HG03045 (cell line): ENCODE data around the gene SH3BP5L.
"Not testable (repeated sequence)": the region's sequence is repeated elsewhere in the genome, so short reads cannot be mapped to it uniquely, and the experiment has no call there.

Experiments used
- ATAC-seq: cut with Tn5 transposase; IDR thresholded peaks from one replicate; pipeline ENCODE4 v1.9.1; 2021; ENCODE audit warnings: mild to moderate bottlenecking, moderate library complexity; ENCODE audit not compliant: unreplicated experiment

The SH3BP5L gene

DNA sequence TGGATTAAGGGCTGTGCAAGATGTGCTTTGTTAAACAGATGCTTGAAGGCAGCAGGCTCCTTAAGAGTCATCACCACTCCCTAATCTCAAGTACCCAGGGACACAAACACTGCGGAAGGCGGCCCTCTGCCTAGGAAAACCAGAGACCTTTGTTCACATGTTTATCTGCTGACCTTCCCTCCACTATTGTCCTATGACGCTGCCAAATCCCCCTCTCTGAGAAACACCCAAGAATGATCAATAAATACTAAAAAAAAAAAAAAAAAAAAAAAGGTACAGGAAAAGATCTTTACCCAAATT, 5.0 kb upstream of the SH3BP5L start:
- ATAC-seq = not testable (repeated sequence)

DNA sequence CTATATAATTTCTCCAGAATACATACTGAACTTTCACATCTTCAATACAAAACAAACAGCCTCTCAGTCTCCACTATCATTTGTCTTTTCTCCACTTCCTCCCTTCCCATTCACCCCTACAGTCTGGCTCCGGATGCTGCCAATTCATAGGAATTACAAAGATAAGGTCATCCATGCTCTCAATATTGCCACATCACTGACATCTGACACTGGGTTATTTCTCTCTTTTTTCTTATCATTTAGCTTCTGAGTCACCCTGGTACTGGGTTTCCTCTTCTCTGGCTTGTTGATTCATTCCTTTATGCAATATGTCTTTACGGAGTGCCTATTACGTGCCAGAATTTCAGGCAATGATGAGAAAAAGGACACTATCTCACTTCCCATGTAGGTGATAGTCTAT, 3.1 kb upstream of the SH3BP5L start:
- ATAC-seq = no peak

DNA sequence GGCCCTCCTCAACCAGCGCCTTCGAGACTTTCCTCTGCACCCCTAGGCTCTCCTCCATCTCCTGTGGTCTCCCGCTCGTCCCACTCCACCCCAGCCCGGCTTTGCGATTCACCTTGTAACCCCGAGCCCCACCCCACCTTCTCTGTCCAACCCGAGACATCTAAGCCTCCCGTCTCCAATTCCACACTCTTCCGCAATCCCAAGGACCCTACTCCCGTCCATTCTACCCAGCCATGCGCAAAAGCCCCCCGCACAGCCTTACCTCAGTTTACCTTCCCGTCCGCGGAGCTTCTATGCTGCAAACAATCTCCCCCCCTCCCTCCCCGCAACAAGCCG, 174 bp downstream of the SH3BP5L start:
- peak; percentile 4 for ATAC-seq

DNA sequence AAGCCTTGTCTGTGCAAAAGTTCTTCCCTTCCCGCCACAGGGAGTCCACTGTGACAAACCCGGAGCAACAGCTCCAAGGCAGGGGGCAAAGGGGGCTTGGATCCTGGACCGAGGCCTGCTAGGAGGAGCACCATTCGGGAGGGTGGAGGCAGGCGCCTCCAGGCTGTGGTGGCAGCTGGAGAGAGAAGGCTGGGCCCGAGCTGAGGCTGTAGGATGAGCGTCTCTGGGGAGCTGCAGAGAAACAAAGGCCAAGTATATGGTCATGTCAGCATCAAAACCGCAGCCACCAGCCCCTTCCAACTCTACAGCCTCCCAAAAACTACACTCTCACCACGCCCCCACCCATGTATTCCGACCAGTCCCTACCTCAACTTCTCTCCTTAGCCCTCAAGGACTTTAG, 579 bp downstream of the SH3BP5L start:
- no peak for ATAC-seq

DNA sequence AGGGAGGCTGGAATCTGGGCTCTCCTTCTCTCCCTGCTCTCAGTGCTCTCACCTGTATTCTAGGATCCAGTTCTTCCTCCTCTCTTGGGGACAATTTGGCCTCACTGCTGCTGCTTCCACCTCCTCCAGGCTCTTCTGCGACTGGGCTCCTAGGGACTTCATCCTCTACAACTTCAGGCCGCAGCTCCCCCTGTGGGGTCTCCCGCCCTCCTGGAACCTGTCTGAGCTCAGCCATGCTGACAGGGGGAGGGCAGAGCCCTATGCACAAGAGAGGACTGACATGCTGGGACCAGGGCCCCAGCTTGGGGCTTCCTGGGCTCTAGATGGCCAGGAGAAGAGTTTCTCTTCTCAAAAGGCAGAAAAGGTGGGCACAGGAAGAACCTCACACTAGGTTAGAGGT, 1.0 kb downstream of the SH3BP5L start:
- ATAC-seq = no peak

DNA sequence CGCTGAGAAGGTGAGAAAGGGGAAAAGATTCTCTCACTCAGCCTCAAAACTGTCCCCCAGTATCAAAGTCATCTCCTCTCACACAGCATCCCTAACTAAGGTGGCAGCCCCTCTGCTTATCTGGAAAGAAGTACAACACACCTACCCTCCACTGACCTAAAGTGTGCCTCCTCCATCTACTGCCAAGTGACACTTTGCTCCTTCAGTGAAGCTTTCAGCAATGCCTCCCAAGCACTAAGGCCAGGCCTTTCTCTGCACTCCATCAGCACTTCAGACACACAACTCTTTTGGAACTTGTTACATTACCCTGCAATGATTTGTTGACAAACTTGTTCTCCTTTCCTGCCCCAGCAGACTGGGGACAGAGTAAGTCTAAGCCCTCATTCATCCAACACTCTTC, 1.4 kb downstream of the SH3BP5L start:
- ATAC-seq = no peak

DNA sequence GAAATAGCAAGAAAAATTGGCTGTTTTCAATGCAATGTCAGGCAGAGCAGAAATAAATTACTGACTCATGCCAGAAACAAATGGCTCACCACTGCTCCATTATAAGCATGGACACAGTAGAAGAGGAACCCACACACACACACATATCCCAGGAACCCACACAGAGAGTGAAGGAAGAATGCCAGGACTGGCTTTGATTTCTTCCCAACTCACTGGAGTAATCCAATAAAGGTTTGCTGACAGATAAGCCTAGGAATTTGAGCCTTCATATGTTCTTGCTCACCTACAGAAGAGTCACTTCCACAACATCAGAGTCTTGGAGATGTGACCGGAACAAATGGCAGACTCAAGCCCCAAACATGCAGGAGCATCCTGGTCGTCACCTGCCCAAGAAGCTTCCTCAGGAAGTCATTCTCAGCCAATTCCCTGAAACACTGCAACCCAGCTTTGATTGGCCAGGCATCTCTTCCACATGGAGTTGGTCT, 2.2 kb downstream of the SH3BP5L start:
- no peak for ATAC-seq

DNA sequence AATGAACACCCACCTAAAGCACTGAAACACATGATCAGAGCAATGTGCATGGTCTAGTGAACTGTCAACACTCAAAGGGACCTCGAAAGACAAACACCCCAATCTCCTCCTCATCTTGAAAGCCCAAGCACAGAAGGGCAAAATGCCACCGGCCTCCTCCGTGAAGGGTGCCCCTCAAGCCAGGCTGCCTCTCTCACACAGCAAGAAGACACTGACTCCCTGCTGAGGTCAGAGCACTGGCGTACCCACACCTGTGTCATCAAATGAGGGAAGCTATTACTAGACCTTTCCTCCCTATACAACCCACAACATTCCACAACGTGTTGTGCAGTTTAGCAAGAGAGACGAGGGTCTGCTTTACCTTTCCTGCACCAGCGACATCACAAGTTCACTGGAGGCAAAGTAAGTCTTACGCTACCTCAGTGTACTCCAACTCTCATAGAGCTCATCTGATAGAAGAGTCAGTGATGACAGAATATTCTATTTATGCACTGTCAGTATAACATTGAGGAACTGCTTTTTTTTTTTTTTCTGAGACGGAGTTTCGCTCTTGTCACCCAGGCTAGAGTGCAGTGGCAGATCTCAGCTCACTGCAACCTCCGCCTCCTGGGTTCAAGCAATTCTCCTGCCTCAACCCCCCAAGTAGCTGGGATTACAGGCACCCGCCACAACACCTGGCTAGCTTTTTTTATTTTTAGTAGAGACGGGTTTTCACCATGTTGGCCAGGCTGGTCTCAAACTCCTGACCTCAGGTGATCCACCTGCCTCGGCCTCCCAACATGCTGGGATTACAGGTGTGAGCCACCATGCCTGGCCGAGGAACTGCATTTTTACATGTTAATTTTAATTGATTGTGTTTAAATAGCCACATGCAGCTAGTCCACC, 3.3 kb downstream of the SH3BP5L start:
- ATAC-seq = no peak

DNA sequence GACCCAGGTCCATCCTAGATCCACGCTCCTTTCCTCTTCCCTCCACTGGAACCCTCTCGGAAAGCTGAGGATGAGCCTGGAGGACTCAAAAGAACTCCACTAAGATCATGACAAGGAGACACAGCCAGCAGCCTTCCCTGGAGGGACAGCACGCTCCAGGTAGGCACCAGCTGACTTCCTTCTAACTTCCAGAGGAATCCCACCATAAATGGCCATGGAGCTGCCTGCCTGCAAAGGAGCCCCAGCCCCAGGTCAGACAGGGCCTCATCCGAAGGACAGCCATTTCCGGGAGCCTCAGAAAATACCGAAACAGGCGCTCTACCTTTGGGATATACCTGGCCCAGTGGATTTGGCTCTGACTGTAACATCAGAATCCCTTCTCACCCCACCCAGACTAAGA, 4.1 kb downstream of the SH3BP5L start:
- no peak for ATAC-seq

DNA sequence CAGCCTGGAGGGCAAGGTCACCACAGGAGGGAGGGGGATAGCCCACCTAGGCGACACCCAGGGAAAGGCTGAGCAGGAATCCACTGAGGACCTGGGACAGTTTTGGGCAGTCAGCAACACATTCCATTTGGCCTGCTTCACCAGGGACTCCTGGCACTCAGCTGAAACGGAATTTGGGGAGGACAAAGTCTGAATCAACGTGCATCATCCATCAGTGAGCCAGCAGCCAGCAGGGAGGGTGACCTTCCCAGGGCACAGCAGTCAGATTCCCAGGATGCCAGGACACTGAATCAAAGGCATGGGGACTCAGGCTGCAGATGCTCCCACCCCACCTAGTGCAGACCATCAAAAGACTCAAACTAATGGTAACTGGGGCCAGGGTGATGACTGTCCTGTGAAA, 4.6 kb downstream of the SH3BP5L start:
- ATAC-seq = no peak

DNA sequence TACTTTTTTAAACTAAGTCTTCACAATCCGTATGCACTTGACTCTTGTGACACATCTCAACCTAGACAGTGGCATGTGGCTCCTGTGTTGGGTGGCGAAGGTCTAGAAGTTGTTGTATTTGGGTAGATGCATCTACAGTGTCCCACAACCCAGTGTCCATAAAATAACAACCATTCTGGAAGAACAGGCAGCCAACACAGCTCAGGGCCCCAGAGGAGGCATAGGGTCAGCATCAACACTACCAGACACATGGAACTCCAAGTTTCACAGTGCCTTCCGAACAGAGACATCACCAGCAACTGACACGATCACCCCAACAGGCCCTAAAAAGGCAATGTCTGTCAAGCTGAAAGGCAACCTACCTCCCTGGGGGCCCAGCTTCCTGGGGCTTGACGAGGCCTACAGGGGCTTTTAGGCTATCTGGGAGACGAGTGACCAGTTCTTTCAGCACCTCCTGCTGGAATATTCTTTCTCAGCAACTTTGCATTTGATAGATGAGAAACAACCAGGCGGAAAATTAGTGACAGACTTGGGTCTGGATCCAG, 5.6 kb downstream of the SH3BP5L start:
- no peak for ATAC-seq

DNA sequence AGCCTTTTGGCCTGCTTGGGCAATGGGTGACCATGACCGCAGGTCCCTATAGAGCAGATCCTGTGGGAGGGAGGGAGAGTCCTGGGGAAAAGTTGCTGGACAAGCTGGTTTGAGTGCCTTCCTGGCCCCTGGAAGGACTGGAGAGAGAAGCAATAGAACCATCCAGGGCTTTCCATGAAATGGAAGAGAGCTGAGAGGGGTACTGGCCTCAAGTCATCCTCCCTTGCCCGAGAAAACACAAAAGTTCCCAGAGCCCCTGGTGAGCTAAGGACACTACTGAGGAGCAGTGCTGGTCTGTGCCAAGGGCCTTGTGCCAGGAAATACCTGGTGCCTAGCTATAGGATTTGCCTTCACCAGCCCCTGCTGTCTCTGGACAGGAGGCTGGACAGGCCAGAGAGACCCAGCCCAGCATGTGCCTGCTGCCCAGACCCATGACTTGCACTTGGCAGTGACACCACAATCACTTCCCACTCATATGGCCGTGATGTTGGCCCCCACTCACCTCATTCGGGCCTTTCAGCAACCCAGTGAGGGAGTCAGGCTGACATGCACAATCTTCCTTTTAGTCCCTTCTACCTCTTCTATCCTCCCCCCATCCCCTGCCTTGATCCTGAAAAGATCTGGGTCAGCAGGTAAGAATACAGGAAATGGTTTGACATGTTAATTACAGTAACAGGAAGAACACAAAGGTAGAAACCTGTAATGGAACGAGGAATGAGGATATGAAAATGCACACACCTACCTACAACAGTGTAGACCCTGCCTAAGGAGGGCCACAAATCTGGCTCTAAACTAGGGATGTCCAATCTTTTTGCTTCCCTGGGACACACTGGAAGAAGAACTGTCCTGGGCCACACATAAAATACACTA, 7.0 kb downstream of the SH3BP5L start:
- no peak for ATAC-seq

DNA sequence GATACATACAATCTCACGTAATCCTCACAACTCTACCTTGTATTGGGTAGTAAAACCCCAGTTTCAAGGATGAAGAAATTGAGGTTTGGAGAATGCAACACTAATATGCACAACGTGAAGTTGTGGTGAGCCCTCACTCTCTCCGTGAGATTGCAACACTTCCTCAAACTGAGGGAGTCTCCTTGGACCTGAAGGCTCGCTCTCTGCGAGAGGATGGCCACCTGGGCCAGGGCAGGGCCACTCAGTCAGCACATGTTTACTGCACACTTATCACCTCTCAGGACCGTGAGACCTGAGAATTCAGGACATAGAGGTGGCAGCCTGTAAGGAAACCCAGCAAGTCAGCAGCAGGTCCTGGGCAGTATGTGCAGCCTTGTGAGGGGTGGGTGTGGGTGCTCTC, 8.7 kb downstream of the SH3BP5L start:
- ATAC-seq = no peak

DNA sequence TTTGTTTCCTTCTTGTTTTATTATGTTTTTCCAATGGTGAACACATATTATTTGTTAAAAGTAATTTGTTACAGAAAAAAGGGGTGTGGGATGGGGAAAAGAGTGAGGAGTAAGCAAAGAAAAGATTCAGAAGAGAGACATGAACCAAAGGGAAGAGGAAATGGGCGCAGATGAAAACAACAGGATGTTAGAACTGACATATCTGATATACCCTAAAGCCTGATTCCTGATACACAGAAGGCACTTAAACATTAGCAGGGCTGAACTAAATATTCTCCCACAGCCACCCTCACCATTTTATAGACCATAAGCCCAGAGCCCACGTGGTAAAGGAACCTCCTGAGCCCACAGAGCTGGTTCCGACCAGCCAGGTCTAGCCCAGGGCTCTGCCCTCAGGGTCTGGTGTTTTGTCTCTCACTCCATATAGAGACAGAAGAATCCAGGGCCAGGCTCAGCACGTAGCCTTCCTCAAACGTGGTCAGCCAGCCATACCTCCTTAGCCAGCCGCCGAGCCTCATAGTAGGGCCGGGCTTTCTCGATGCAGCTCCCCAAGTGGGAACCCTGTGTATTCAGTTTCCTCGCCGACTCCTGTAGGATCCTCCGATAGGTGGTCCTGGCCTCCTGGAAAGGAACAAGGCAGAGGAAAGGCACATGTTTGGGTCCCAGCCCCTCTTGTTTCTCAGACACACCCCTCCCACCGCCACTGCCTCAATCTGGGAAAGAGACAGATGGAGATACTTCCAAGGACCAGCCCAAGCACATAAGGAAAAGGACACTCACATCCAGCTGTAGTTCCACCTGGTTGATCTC, 9.5 kb downstream of the SH3BP5L start:
- no peak for ATAC-seq

DNA sequence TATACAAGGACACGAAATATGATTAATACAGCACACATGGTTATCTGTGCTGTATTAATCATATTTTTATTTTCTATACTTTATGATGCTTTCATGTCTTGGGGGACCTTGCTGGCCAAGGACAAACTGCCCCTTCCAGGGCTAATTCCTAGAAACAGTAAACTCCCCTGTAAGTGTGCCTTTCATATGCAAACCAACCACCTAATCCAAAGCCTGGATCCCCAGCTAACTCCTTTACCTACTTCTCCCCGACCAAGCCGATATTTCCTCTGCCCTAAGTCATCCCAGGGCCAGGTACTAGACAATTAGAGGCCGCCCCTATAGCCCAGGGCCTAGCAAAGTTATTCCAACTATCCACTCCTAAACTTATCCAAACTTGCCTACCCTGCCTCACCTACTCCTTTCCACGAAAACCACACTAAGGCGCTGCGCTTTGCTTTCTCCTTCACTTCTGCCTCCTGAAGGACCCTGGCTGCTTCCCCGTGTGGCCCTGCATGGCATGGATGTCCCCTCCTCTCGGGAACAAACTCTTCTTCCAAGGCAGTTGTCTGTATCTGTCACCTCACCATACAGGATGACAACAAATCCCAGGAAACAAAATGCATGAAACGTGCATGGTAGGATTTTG, 10.2 kb downstream of the SH3BP5L start:
- no peak for ATAC-seq

DNA sequence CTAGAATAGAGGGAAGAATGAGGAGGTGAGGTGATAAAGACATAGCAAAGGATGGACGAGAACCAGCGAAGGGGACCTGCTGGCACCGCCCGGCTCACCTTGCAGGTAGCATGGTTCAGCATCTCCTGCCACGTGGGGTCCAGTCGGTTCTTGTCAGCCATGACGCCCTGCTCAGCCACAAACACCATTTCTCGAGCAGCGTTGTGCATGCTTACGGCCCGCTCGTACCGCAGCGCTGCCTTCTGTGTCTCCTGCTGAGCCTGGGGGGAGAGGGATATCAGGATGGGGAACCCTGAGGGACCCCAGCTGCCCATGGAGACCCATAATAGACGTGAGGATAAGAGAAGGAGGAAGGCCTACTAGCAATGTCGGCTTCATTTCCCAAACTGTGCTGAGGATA, 11.4 kb downstream of the SH3BP5L start:
- ATAC-seq = no peak

DNA sequence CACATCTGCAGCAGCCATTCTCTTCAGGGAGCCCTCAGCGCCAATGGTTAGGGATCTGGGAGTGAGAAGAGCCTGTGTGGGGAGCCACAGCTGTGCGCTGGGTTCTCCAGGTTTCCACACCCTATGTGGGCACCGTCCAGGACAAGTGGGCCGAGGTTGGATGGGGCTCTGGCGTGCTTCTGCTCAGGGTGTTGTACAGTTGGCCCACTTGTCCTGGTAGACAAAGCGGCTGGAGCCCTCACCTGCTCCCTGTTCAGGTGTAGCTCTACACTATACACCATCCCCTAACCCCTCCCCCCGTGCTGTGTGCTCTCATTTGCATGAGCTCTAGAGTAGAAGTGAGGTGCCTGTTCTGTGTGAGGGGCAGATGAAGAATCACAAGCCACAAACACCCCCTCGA, 12.2 kb downstream of the SH3BP5L start:
- ATAC-seq = no peak

DNA sequence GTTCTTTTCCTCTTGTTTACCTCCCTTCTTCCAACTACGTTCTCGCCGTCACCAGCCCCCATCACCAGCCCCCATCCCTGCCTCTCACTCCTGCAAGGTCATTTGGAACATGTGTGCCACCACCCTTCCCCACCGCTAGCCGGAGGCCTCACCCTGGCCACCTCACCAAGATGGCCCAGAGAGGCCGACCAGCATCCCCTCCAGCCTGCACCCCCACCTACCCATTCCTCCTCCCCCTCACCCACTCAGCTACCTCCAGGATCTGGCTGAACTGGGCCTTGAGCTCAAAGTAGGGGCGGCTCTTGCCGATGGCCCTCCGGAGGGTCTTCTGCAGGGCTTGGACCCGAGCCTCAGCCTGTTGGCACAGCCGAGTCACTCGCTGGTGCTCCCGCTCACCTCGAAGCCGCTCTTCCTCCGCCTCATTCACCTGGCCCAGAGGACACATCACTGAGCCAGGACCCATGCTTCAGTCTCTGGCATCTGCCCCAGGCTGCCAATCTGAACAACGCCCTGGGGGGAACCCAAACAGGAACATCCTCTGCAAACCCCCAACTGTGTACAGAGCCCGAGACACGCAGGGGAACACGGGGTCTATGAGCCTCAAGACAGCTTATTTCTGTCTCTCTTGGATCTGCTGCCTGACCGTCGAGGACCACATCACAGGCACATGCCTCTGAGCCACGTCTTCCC, 12.8 kb downstream of the SH3BP5L start:
- no peak for ATAC-seq

DNA sequence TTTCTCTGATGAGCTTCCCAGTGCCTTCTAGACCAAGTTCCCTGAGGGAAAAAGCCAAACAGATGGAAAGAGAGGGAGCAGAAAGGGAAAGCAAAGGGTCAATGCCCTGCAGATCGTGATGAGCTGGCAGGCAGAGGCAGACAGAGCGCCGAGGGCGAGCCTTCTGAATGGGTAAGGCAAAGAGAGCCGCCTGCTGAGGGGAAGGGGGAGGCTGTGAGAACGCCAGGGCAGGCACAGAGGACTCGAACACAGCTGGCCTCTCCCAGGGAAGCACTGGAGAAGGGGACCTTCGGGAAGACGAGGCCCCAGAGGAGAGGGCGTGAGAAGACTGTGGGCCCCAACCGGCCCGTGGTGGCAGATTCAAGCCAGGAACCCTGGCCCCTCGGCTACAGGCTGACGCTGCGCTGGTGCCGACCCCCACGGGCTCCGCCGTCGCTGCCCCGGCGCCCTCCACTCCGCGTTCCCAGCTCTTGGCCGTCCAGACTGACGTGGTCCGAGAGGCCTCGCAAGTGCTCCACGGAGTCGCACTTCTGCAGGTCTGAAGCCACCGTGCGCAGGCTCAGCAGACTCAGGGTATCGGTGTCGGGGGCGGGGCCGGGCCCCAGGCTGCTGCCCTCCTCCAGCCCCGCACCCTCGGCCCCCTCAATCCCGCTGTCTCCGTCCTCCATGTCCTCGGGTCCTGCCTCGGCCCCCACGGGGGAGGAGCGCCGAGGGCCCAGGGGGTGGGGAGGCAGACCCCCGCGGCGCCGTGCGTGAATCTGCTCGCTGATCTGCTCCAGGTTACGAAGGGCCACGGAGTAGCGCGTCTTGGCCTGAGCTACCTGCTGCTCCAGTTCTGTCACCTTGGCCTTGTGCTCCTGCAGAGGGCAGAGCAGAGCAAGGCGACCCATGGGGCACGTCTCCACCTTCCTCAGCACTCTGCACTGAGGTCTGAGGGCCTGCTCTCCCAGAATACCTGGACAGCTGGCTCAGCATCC, 13.9 kb downstream of the SH3BP5L start:
- ATAC-seq = no peak
